HepG2 (cell line): ENCODE data around the gene CASD1. TPM values are rescaled to one million over a fixed set of nuclear protein-coding genes. Genes with fewer than 3 reads are reported as not detected.

Experiments
- DPF2 ChIP-seq: sonication (generic); formaldehyde crosslinking; IDR thresholded peaks from 2 replicates; pipeline ENCODE4 v1.4.0; 2020; ENCODE audit warnings: mild to moderate bottlenecking, low read depth, missing genetic modification reagents, borderline replicate concordance
- FOXP1 ChIP-seq, 2 experiments: fragments of 450-650 bp in 1 of 2; IDR thresholded peaks; 2 replicates each; pipeline ENCODE4 v1.6.1; 2017 to 2018; ENCODE audit warnings: antibody characterized with exemption in 1 of 2
- GATAD1 ChIP-seq: IDR thresholded peaks from 2 replicates; pipeline ENCODE4 v1.6.1; 2016; ENCODE audit warnings: missing genetic modification reagents, missing compliant biosample characterization
- HDAC2 ChIP-seq: sonication (generic); formaldehyde crosslinking; IDR thresholded peaks from 2 replicates; pipeline ENCODE4 v1.4.0; 2020; ENCODE audit warnings: missing genetic modification reagents
- JUNB ChIP-seq: sonication (generic); formaldehyde crosslinking; IDR thresholded peaks from 2 replicates; pipeline ENCODE4 v1.8.0; 2022; ENCODE audit warnings: missing genetic modification reagents, mild to moderate bottlenecking, borderline replicate concordance
- MED8 ChIP-seq: sonication (generic); formaldehyde crosslinking; IDR thresholded peaks from 2 replicates; pipeline ENCODE4 v1.8.1; 2023; ENCODE audit warnings: mild to moderate bottlenecking, missing genetic modification reagents; ENCODE audit not compliant: insufficient replicate concordance
- MIER2 ChIP-seq: IDR thresholded peaks from 2 replicates; pipeline ENCODE4 v1.6.1; 2016; ENCODE audit warnings: missing biosample characterization, missing genetic modification reagents
- NFE2L1 ChIP-seq: sonication (generic); formaldehyde crosslinking; IDR thresholded peaks from 2 replicates; pipeline ENCODE4 v1.4.0; 2020; ENCODE audit warnings: missing genetic modification reagents, mild to moderate bottlenecking, borderline replicate concordance
- SATB2 ChIP-seq: sonication (generic); formaldehyde crosslinking; IDR thresholded peaks from 2 replicates; pipeline ENCODE4 v1.5.0; 2020; ENCODE audit warnings: missing genetic modification reagents
- SIX4 ChIP-seq: sonication (generic); formaldehyde crosslinking; IDR thresholded peaks from 2 replicates; pipeline ENCODE4 v1.4.0; 2020; ENCODE audit warnings: missing genetic modification reagents
- SOX5 ChIP-seq: IDR thresholded peaks from 2 replicates; pipeline ENCODE4 v1.6.1; 2016; ENCODE audit warnings: borderline replicate concordance
- ZNF12 ChIP-seq: sonication (generic); formaldehyde crosslinking; IDR thresholded peaks from 2 replicates; pipeline ENCODE4 v1.5.0; 2020; ENCODE audit warnings: missing genetic modification reagents
- ZNF530 ChIP-seq: sonication (generic); formaldehyde crosslinking; IDR thresholded peaks from 2 replicates; pipeline ENCODE4 v1.5.0; 2020; ENCODE audit warnings: low read depth, mild to moderate bottlenecking, missing genetic modification reagents
- polyA plus RNA-seq, 8 experiments: library from polyadenylated mRNA; depleted of rRNA in 3 of 8; stranded (reverse) in 7 of 8; unstranded in 1 of 8; fragments of >200 nt; fragmentation: Illumina TruSeq in 4 of 8; extraction: Trizol in 4 of 8; gene quantifications; 2 replicates each; pipeline versions ENCODE4 v1.2.1 to v1.2.3, GENCODE V29; 2011 to 2016; ENCODE audit warnings: low read depth in 4 of 8, missing spikeins in 1 of 8, mixed read lengths in 1 of 8; ENCODE audit not compliant: insufficient read depth in 1 of 8
- total RNA-seq, 5 experiments: library from RNA; depleted of rRNA; stranded (reverse); fragments of >200 nt; fragmentation: Illumina TruSeq; extraction: Trizol; gene quantifications; 2 replicates each; pipeline ENCODE4 v1.2.3, GENCODE V29; 2016; ENCODE audit warnings: low read depth in 1 of 5
- TF ChIP-seq, protein P1 (sequence below): sonication (generic); formaldehyde crosslinking; IDR thresholded peaks from 2 replicates; pipeline ENCODE4 v1.4.0; 2020; ENCODE audit warnings: missing genetic modification reagents
- TF ChIP-seq, protein P2 (sequence below): sonication (generic); formaldehyde crosslinking; IDR thresholded peaks from 2 replicates; pipeline ENCODE4 v1.5.0; 2020; ENCODE audit warnings: missing genetic modification reagents
- TF ChIP-seq, protein P3 (sequence below): sonication (generic); formaldehyde crosslinking; IDR thresholded peaks from 2 replicates; pipeline ENCODE4 v1.4.0; 2020; ENCODE audit warnings: missing genetic modification reagents
- TF ChIP-seq, protein P4 (sequence below): sonication (generic); formaldehyde crosslinking; IDR thresholded peaks from 2 replicates; pipeline ENCODE4 v1.4.0; 2020; ENCODE audit warnings: missing genetic modification reagents, borderline replicate concordance
- TF ChIP-seq, protein P5 (sequence below): sonication (generic); formaldehyde crosslinking; IDR thresholded peaks from 2 replicates; pipeline ENCODE4 v1.5.0; 2020; ENCODE audit warnings: missing genetic modification reagents

CASD1 gene
- total and polyA plus RNA-seq, 2 of the 13 experiments (the other 11 are each of a cell fraction or from before 2014, with no cell fraction given): 22.9 to 32.6 TPM

DNA sequence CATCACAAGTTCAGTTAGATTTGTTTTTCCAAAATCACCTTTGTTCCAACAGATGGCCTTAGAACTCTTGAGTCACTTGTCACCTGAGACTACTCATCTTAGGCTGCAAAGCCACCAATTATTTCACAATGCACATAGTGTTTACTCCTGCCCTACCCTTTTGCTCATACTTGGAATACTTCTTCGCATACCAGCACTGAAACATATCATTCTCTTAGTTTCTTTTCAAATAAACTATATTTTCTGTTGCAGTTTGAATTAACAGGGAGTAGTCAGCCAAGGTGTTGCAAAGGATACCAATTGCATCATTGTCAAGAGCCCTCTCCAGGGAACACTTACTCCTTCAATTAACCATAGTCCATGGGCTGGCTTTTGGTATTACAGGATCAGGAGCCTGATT is 71.0 kb downstream of the CASD1 start (continued):
- TF ChIP-seq SOX5 (CRISPR knock-in tag) (peak; percentile 91), MIER2 (CRISPR knock-in tag) (0 out of 2 replicates have a peak, but pooled peaks have one; percentile 43), FOXP1 (IDR thresholded peaks at IDR 0.05) (peak; percentile 79), FOXP1 (CRISPR knock-in tag; IDR thresholded peaks at IDR 0.05) (peak; percentile 91), HDAC2 (CRISPR knock-in tag) (peak; percentile 89), SATB2 (CRISPR knock-in tag) (no peak), SIX4 (CRISPR knock-in tag) (peak; percentile 95), JUNB (CRISPR knock-in tag) (no peak), GATAD1 (CRISPR knock-in tag) (0 out of 2 replicates have a peak, but pooled peaks have one; percentile 32), ZNF530 (CRISPR knock-in tag) (no peak), DPF2 (peak; percentile 59; the same call in 1 of the 2 replicates), NFE2L1 (CRISPR knock-in tag) (no peak), MED8 (CRISPR knock-in tag) (no peak), ZNF12 (peak; percentile 58; the same call in 1 of the 2 replicates)
- TF ChIP-seq, protein P1, sequence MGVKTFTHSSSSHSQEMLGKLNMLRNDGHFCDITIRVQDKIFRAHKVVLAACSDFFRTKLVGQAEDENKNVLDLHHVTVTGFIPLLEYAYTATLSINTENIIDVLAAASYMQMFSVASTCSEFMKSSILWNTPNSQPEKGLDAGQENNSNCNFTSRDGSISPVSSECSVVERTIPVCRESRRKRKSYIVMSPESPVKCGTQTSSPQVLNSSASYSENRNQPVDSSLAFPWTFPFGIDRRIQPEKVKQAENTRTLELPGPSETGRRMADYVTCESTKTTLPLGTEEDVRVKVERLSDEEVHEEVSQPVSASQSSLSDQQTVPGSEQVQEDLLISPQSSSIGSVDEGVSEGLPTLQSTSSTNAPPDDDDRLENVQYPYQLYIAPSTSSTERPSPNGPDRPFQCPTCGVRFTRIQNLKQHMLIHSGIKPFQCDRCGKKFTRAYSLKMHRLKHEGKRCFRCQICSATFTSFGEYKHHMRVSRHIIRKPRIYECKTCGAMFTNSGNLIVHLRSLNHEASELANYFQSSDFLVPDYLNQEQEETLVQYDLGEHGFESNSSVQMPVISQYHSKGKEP: no peak
- TF ChIP-seq, protein P2, sequence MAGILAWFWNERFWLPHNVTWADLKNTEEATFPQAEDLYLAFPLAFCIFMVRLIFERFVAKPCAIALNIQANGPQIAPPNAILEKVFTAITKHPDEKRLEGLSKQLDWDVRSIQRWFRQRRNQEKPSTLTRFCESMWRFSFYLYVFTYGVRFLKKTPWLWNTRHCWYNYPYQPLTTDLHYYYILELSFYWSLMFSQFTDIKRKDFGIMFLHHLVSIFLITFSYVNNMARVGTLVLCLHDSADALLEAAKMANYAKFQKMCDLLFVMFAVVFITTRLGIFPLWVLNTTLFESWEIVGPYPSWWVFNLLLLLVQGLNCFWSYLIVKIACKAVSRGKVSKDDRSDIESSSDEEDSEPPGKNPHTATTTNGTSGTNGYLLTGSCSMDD (CRISPR knock-in tag): no peak
- TF ChIP-seq, protein P3, sequence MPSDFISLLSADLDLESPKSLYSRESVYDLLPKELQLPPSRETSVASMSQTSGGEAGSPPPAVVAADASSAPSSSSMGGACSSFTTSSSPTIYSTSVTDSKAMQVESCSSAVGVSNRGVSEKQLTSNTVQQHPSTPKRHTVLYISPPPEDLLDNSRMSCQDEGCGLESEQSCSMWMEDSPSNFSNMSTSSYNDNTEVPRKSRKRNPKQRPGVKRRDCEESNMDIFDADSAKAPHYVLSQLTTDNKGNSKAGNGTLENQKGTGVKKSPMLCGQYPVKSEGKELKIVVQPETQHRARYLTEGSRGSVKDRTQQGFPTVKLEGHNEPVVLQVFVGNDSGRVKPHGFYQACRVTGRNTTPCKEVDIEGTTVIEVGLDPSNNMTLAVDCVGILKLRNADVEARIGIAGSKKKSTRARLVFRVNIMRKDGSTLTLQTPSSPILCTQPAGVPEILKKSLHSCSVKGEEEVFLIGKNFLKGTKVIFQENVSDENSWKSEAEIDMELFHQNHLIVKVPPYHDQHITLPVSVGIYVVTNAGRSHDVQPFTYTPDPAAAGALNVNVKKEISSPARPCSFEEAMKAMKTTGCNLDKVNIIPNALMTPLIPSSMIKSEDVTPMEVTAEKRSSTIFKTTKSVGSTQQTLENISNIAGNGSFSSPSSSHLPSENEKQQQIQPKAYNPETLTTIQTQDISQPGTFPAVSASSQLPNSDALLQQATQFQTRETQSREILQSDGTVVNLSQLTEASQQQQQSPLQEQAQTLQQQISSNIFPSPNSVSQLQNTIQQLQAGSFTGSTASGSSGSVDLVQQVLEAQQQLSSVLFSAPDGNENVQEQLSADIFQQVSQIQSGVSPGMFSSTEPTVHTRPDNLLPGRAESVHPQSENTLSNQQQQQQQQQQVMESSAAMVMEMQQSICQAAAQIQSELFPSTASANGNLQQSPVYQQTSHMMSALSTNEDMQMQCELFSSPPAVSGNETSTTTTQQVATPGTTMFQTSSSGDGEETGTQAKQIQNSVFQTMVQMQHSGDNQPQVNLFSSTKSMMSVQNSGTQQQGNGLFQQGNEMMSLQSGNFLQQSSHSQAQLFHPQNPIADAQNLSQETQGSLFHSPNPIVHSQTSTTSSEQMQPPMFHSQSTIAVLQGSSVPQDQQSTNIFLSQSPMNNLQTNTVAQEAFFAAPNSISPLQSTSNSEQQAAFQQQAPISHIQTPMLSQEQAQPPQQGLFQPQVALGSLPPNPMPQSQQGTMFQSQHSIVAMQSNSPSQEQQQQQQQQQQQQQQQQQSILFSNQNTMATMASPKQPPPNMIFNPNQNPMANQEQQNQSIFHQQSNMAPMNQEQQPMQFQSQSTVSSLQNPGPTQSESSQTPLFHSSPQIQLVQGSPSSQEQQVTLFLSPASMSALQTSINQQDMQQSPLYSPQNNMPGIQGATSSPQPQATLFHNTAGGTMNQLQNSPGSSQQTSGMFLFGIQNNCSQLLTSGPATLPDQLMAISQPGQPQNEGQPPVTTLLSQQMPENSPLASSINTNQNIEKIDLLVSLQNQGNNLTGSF: no peak
- TF ChIP-seq, protein P4, sequence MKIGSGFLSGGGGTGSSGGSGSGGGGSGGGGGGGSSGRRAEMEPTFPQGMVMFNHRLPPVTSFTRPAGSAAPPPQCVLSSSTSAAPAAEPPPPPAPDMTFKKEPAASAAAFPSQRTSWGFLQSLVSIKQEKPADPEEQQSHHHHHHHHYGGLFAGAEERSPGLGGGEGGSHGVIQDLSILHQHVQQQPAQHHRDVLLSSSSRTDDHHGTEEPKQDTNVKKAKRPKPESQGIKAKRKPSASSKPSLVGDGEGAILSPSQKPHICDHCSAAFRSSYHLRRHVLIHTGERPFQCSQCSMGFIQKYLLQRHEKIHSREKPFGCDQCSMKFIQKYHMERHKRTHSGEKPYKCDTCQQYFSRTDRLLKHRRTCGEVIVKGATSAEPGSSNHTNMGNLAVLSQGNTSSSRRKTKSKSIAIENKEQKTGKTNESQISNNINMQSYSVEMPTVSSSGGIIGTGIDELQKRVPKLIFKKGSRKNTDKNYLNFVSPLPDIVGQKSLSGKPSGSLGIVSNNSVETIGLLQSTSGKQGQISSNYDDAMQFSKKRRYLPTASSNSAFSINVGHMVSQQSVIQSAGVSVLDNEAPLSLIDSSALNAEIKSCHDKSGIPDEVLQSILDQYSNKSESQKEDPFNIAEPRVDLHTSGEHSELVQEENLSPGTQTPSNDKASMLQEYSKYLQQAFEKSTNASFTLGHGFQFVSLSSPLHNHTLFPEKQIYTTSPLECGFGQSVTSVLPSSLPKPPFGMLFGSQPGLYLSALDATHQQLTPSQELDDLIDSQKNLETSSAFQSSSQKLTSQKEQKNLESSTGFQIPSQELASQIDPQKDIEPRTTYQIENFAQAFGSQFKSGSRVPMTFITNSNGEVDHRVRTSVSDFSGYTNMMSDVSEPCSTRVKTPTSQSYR (CRISPR knock-in tag): peak; percentile 34; the same call in 1 of the 2 replicates
- TF ChIP-seq, protein P5, sequence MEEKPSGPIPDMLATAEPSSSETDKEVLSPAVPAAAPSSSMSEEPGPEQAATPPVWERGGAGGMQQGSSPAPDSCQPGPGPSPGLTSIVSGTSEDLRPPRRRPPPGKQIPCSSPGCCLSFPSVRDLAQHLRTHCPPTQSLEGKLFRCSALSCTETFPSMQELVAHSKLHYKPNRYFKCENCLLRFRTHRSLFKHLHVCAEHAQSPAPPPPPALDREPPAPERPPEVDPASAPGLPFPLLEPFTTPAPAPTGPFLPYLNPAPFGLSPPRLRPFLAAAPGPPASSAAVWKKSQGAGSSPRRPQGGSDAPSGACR (CRISPR knock-in tag): 0 out of 2 replicates have a peak, but pooled peaks have one; percentile 17
